Measurements from ENCODE around the gene TRIM31. TPM values are rescaled to one million over a fixed set of nuclear protein-coding genes. Genes with fewer than 3 reads are reported as not detected.

Gene TRIM31
- total and polyA plus RNA-seq, 10 of the 15 experiments (the other 5 are each of a cell fraction or from before 2014, with no cell fraction given): 0.09 to 20.5 (median 0.31) TPM; not detected in 3

DNA sequence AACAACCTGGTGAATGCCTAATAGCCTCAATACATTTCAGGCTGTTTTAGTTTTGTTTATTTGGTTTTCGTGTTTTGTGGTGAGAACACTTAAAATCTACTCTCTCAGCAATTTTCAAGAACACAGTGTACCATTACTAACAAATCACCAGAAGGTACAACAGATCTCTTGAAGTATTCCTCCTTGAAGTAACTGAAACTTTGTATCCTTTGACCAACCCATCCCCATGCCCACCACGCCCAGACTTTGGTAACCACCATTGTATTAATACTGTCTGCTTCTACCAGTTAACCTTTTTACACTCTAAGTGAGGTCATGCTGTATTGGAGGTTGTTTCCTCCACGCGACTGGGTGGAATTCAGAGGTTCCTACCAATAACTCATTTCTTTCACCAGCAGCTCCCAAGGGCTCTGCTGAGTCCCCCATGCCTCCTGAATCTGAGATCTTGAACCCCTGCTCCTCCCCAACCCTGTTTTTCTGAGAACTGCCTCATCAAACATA, 17.3 kb upstream of the TRIM31 start (continued):
- TF ChIP-seq TCF12 (IDR thresholded peaks at IDR 0.05; ENCODE audit: low read depth, low read length) (no peak), KLF5 (IDR thresholded peaks at IDR 0.05; ENCODE audit: partially characterized antibody) (no peak), ZNF622 (IDR thresholded peaks at IDR 0.05) (no peak), NRF1 (conservative IDR thresholded peaks at IDR 0.05; ENCODE audit: low read depth, low read length) (no peak), TAF1 (IDR thresholded peaks at IDR 0.05; ENCODE audit: borderline replicate concordance, low read depth, low read length) (no peak), GABPA (IDR thresholded peaks at IDR 0.05; ENCODE audit: low read depth) (no peak), SREBF2 (IDR thresholded peaks at IDR 0.05; ENCODE audit: low read length) (no peak), CREM (IDR thresholded peaks at IDR 0.05; ENCODE audit: low read depth) (no peak), CREB1 (IDR thresholded peaks at IDR 0.05; ENCODE audit: low read depth) (no peak), POLR2A (IDR thresholded peaks at IDR 0.05; ENCODE audit: low read depth, low read length) (no peak)
- TF ChIP-seq, protein P1, sequence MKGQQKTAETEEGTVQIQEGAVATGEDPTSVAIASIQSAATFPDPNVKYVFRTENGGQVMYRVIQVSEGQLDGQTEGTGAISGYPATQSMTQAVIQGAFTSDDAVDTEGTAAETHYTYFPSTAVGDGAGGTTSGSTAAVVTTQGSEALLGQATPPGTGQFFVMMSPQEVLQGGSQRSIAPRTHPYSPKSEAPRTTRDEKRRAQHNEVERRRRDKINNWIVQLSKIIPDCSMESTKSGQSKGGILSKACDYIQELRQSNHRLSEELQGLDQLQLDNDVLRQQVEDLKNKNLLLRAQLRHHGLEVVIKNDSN (IDR thresholded peaks at IDR 0.05; ENCODE audit: borderline replicate concordance, extremely low read length, insufficient read depth, low read depth, low read length): no peak

DNA sequence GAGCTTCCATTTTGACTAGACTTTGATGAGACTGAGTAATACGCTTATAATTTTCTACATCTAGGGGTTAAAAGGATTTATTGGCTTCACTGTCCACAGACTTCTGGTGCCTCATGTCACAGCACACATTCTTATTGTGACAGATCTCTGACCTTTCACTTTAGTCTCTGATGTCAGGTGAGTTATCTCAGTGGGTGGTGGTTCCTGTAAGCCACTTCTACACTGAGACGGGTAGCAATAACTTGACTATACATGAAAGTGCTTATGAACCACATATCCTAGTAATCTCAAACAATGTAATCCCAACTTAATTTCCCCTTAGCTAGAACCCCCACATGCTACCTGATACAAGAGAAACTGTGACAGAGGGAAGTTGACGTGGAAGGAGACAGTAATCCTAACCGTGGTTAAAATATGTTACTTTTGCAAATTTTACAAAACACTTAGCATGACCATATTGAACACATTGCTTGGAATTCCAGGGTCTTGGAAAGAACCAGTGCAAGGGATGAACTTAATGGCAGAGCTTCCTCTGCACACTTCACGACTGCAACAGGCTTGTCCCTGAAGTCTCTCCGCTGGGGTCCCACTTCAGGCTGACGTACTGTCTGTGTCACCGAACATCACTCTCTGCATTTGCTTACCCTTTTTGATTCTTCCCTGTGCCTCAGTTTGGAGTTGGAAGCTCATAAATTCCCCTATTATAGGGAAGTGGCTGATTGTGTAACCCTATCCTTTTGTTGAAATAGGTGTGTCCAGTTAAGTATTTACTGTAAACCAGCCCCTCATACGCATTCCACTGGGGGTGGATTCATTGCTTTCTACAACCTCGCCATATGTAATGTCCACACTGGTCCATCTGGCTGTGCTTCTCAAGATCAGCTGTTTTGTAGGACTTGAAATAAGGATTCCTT, 16.6 kb upstream of the TRIM31 start:
- Histone ChIP-seq H3K27me3 (replicated peaks in 1 of 2; ENCODE audit: control insufficient read depth in 2 of 2, insufficient read depth in 2 of 2, low read length in 1 of 2) (peaks cover 4 to 9% of the 10 kb centered on the region in 2 experiments), H2AFZ (ENCODE audit: control insufficient read depth, low read depth, low read length) (no peak overlapping the region), H3K9ac (ENCODE audit: control insufficient read depth, insufficient read depth, low read length) (no peak overlapping the region), H3K4me3 (no peak overlapping the region), H3K79me2 (ENCODE audit: control insufficient read depth, insufficient read depth, low read length) (no peaks in the 10 kb centered on the region), H3K4me2 (ENCODE audit: control insufficient read depth, insufficient read depth) (no peak overlapping the region), H3K4me1 (ENCODE audit: control insufficient read depth, insufficient read depth, low read length) (peaks cover 5% of the 10 kb centered on the region), H3K36me3 (ENCODE audit: control insufficient read depth in 2 of 2, insufficient read depth in 2 of 2, low read length in 1 of 2) (no peaks in the 10 kb centered on the region), H3K27ac (ENCODE audit: control insufficient read depth, insufficient read depth) (no peak overlapping the region), H4K20me1 (ENCODE audit: control insufficient read depth, insufficient read depth) (no peaks in the 10 kb centered on the region), H3K9me3 (replicated peaks; ENCODE audit: control insufficient read depth, insufficient read depth, low read length) (no peaks in the 10 kb centered on the region)
- DNase-seq (ENCODE audit: low read depth, low spot score) (no peak), ATAC-seq (no peak), FAIRE-seq (no peak)
- in situ Hi-C loops (cut with MboI): no loop called here
- 64% methylated on average over 10 of the region's 10 CpGs for WGBS (ENCODE audit: insufficient coverage, insufficient replicate concordance, low lambda C conversion rate, missing lambda C conversion rate)
- 0 out of 2 replicates have a peak, but pooled peaks have one; percentile 12 for TF ChIP-seq IKZF1 (conservative IDR thresholded peaks at IDR 0.05)
- TF ChIP-seq, protein P2, sequence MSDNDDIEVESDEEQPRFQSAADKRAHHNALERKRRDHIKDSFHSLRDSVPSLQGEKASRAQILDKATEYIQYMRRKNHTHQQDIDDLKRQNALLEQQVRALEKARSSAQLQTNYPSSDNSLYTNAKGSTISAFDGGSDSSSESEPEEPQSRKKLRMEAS (IDR thresholded peaks at IDR 0.05; ENCODE audit: low read depth, low read length): no peak
- BruUV-seq (replicated peaks): no TSS peak
- intact Hi-C loops (cut with micrococcal nuclease; ENCODE audit: unreplicated experiment): loop anchor here (2.0 kb wide), 1 partner anchor 41 kb away; no protein-coding TSS in a partner anchor
- ChIA-PET RAD21 (ENCODE audit: unreplicated experiment) (interaction anchor here (0.9 to 8.5 kb wide), 7 partner anchors 10 to 69 kb away, joined by 3 to 333 read pairs (median 4); partner anchors contain the start of genes POLR1H, PPP1R11 and TRIM31), CTCF (interaction anchor here (1.2 to 8.5 kb wide), 9 partner anchors 14 to 76 kb away, joined by 3 to 561 read pairs (median 11); partner anchors contain the start of genes POLR1H and TRIM31), POLR2A (interaction anchor here (1.8 to 4.2 kb wide), 3 partner anchors 23 to 33 kb away, joined by 4 to 41 read pairs (median 8); no protein-coding TSS in a partner anchor), SMC1A (ENCODE audit: uncharacterized antibody, unreplicated experiment) (interaction anchor here (1.1 to 18.7 kb wide), 6 partner anchors 10 to 71 kb away, joined by 3 to 647 read pairs (median 4); partner anchors contain the start of genes PPP1R11 and TRIM31)

All from GM12878 (cell line).